Activated naive CD4-positive, alpha-beta T cell treated with anti-CD3 and anti-CD28 coated beads, Interleukin-2, amount 50 U/mL, for 24 hours (primary cell): ENCODE data around the gene GREM2.
A peak's percentile ranks its signal among the peaks of the same experiment; 100 is the strongest.

Experiments used
- H3K27ac Mint-ChIP-seq: one replicate; pipeline ENCODE4 v1.8.0; 2021; ENCODE audit warnings: mild to moderate bottlenecking, mixed read lengths
- H3K27me3 Mint-ChIP-seq: one replicate; pipeline ENCODE4 v1.8.0; 2021; ENCODE audit warnings: mixed read lengths
- H3K36me3 Mint-ChIP-seq: one replicate; pipeline ENCODE4 v1.8.0; 2021; ENCODE audit warnings: mixed read lengths
- H3K4me1 Mint-ChIP-seq: one replicate; pipeline ENCODE4 v1.8.0; 2021; ENCODE audit warnings: mixed read lengths
- H3K4me3 Mint-ChIP-seq: one replicate; pipeline ENCODE4 v1.8.0; 2021; ENCODE audit warnings: mild to moderate bottlenecking, mixed read lengths
- H3K9me3 Mint-ChIP-seq: one replicate; pipeline ENCODE4 v1.8.0; 2021; ENCODE audit warnings: mixed read lengths

The GREM2 gene

DNA sequence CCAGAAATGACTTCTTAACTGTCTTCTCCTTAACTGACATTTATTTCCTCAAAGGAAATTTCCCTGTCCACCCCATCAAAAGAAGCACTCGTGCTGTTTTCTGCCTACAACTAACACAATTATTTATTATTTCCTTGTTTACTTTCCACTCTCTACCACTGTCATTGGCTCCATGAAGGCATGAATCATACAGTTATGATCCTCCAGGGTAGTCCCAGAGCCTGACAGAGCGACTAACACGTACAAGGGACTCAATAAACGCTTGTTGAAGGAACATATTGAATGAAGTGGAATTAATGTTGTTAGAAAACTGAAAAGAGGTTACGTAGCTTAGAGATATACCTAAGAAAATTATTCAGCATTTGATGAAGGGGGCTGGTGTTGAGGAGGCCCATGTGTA, 20.9 kb downstream of the GREM2 start:
- Mint-ChIP-seq H3K9me3 (no peaks in the 10 kb centered on the region), H3K27me3 (peaks cover 5% of the 10 kb centered on the region), H3K27ac (no peak overlapping the region), H3K4me3 (no peak overlapping the region), H3K4me1 (peaks cover 11% of the 10 kb centered on the region), H3K36me3 (no peaks in the 10 kb centered on the region)

GRCh38 chr1:240589585-240590110, 22.3 kb downstream of the GREM2 start:
- H3K9me3 Mint-ChIP-seq: no peaks in the 10 kb centered on the region
- peaks cover 11% of the 10 kb centered on the region for H3K4me1 Mint-ChIP-seq

DNA sequence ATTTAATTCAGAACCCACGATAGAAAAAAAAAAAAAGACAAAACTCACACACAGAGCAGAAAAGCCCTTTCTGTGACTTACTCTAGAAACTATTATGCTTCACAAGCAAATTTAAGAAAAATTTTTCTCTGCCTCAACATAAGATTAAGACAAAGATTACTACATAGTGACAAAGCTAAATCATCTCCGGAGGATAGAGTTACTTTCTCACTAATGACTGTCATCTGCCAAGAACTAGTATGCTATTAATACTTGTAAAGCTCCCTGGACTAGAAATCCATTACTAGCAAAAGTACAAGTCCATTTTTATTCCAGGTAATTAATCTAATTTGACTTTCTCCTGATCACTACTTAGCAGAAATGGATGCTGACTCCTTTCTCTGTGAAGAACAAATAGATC, 25.9 kb downstream of the GREM2 start:
- Mint-ChIP-seq H3K36me3 (no peaks in the 10 kb centered on the region), H3K9me3 (no peaks in the 10 kb centered on the region), H3K27ac (no peak overlapping the region), H3K4me1 (peaks cover 11% of the 10 kb centered on the region), H3K4me3 (no peak overlapping the region), H3K27me3 (no peaks in the 10 kb centered on the region)

More at GRCh38 chr1:240589585-240590110, 22.3 kb downstream of the GREM2 start:
- Mint-ChIP-seq H3K27ac (peak overlapping the region; percentile 38), H3K27me3 (no peaks in the 10 kb centered on the region), H3K36me3 (no peaks in the 10 kb centered on the region), H3K4me3 (no peak overlapping the region)

DNA sequence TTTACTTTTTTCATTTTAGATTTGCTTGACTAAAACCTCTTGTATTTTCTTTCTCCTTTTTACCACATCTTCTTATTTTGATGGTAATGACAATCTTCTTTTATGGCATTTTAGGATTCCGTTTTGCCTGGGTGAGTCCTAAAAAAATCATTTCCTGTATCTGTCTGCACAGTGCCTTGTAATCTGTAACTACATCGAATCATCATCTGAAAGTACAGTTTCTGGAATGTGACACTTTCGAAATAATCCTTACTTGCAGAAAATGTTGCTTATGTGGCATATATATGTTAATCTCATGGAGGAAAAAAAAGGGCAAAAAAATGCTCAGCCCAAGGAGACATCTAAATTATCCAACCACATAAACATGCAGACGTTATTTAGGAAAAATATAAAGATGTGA, 29.0 kb downstream of the GREM2 start:
- H3K4me3 Mint-ChIP-seq: no peak overlapping the region
- no peaks in the 10 kb centered on the region for H3K9me3 Mint-ChIP-seq
- H3K4me1 Mint-ChIP-seq: peaks cover 12% of the 10 kb centered on the region
- H3K36me3 Mint-ChIP-seq: no peaks in the 10 kb centered on the region
- no peaks in the 10 kb centered on the region for H3K27me3 Mint-ChIP-seq
- no peak overlapping the region for H3K27ac Mint-ChIP-seq

DNA sequence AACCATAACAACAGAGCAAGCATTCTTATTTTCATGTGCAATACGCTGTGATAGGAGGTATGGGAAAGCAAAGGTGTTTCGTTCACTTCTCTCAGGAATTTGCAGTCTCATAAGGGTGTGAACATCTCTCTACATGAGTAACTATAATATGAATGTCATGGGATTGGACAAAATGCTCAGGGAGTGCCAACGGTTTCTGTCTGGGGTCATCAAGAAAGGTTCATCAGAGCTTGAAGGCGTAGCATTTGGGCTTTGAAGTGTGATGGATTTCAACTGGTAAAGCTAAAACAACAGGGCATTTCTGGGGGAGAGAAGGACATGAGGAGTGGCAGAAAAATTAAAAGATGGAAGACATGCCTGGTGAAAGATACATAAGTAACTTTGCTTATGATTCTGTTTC, 32.4 kb downstream of the GREM2 start:
- Mint-ChIP-seq H3K4me1 (peaks cover 26% of the 10 kb centered on the region), H3K9me3 (no peaks in the 10 kb centered on the region), H3K27ac (no peak overlapping the region), H3K27me3 (no peaks in the 10 kb centered on the region), H3K36me3 (no peaks in the 10 kb centered on the region), H3K4me3 (no peak overlapping the region)

GRCh38 chr1:240577095-240577494, 34.9 kb downstream of the GREM2 start:
- Mint-ChIP-seq H3K4me3 (no peak overlapping the region), H3K27ac (peak overlapping the region; percentile 12)

DNA sequence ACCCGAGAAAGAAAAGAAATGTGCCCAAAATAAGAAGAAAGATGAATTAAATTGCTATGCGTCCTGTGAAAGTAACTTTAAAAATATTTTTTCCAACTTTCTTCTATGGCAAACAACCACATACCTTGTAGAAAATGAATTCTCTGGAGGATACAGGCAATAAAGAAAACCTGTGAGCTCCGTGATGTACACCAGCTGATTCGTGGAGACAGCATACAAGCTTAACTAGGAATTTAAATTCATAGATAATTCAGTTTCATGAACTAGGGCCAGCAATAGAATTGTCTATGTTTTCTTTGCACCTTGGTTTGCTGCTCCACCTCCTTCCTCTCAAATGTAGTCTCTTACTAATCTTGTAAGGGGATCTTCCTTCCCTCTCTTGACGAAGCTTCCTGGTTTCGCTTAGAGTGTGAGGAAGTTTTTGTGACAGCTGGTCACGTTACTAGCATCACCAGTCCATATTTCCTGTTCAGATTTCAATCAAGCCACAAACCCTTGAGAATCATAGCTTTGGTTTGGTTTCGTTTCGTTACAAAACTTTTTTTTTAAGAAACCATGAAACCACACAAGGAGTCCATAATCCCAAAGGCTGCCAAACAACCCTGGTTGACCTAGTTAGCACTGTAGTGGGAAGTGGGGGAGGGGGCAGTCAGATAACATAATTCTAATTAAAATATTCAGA, 35.8 kb downstream of the GREM2 start:
- Mint-ChIP-seq H3K9me3 (no peaks in the 10 kb centered on the region), H3K27ac (peak overlapping the region; percentile 60), H3K4me3 (peak overlapping the region; percentile 75), H3K4me1 (peaks cover 30% of the 10 kb centered on the region), H3K36me3 (no peaks in the 10 kb centered on the region), H3K27me3 (no peaks in the 10 kb centered on the region)

More at GRCh38 chr1:240577095-240577494, 34.9 kb downstream of the GREM2 start:
- H3K27me3 Mint-ChIP-seq: no peaks in the 10 kb centered on the region
- H3K4me1 Mint-ChIP-seq: peaks cover 30% of the 10 kb centered on the region
- H3K9me3 Mint-ChIP-seq: no peaks in the 10 kb centered on the region
- H3K36me3 Mint-ChIP-seq: no peaks in the 10 kb centered on the region

GRCh38 chr1:240572328-240572727, 39.6 kb downstream of the GREM2 start:
- H3K4me1 Mint-ChIP-seq: peaks cover 23% of the 10 kb centered on the region
- no peaks in the 10 kb centered on the region for H3K27me3 Mint-ChIP-seq

DNA sequence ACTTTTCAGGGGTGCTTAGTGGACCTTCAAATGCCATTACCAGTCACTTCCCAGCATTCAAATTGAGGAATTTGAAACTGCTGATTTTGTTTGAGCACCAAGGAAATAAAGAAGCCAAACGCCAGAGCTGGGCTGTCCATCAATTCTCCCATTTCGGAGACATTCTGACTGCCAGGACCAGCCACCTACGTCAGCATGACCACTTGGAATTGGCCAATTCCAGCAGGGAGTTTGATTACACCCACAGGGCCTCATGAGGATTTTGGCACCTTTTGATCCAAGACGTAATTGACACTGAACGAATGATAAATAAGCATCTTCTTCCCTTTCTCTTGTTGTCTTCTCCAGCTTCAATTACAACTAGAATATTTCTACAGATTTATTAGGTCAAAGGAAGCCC, 40.2 kb downstream of the GREM2 start:
- H3K27ac Mint-ChIP-seq: no peak overlapping the region
- no peaks in the 10 kb centered on the region for H3K36me3 Mint-ChIP-seq
- no peaks in the 10 kb centered on the region for H3K27me3 Mint-ChIP-seq
- H3K9me3 Mint-ChIP-seq: no peaks in the 10 kb centered on the region
- peaks cover 17% of the 10 kb centered on the region for H3K4me1 Mint-ChIP-seq
- H3K4me3 Mint-ChIP-seq: no peak overlapping the region

More at GRCh38 chr1:240572328-240572727, 39.6 kb downstream of the GREM2 start:
- H3K9me3 Mint-ChIP-seq: no peaks in the 10 kb centered on the region
- no peak overlapping the region for H3K4me3 Mint-ChIP-seq
- no peak overlapping the region for H3K27ac Mint-ChIP-seq
- no peaks in the 10 kb centered on the region for H3K36me3 Mint-ChIP-seq

- Mint-ChIP-seq H3K36me3 (peaks cover 1% of the 10 kb centered on the region), H3K27ac (no peak overlapping the region), H3K4me3 (no peak overlapping the region), H3K4me1 (no peaks in the 10 kb centered on the region), H3K27me3 (no peaks in the 10 kb centered on the region), H3K9me3 (no peaks in the 10 kb centered on the region)
Observed at GRCh38 chr1:240567066-240567465, 44.9 kb downstream of the GREM2 start.

GRCh38 chr1:240562779-240563178, 49.2 kb downstream of the GREM2 start:
- H3K27me3 Mint-ChIP-seq: no peaks in the 10 kb centered on the region
- H3K36me3 Mint-ChIP-seq: peaks cover 1% of the 10 kb centered on the region
- no peak overlapping the region for H3K4me3 Mint-ChIP-seq
- H3K9me3 Mint-ChIP-seq: no peaks in the 10 kb centered on the region
- H3K27ac Mint-ChIP-seq: no peak overlapping the region
- no peaks in the 10 kb centered on the region for H3K4me1 Mint-ChIP-seq

DNA sequence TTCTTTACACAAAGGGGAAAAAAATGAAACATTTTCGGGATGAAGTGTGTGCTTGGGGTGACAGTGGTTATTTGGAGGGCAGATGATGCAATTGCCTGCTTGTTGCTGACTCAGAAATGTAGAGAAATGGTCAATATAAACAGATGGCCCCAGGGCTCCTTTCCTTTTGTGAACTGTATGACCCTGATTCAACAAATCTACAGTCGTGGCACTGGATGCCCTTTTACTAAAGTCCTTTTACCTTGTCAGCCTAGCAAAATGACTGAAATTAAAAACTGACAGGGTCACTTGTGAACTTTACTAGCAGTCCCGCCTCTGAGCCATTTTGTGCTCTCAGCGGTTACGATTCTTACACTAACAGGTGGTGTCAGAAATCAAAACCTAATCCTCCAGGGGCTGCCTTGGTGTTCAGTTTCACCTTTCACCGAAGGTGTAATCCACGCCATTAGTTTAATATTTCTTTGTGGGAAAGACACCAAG, 49.8 kb downstream of the GREM2 start:
- Mint-ChIP-seq H3K27ac (no peak overlapping the region), H3K36me3 (peaks cover 1% of the 10 kb centered on the region), H3K27me3 (no peaks in the 10 kb centered on the region), H3K4me1 (no peaks in the 10 kb centered on the region), H3K4me3 (no peak overlapping the region), H3K9me3 (no peaks in the 10 kb centered on the region)

DNA sequence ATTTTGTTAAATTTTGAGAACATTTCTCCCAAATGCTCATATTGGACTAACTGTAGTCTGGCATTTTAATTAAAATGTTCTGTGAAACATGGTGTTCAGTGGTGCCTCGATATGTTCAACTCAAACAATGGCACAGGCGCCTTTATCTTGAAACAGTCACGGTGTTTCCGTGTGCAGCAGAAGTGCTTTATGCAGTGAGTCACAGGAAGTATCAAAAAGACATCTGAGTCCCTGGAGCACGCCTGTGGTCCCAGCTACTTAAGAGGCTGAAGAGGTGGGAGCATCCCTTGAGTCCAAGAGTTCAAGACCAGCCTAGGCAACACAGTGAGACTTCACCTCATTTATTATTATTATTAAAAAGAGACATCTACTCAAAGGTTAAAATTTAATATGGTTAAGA, 52.2 kb downstream of the GREM2 start:
- Mint-ChIP-seq H3K4me3 (no peak overlapping the region), H3K27ac (no peak overlapping the region), H3K9me3 (no peaks in the 10 kb centered on the region), H3K27me3 (no peaks in the 10 kb centered on the region), H3K4me1 (no peaks in the 10 kb centered on the region), H3K36me3 (no peaks in the 10 kb centered on the region)

GRCh38 chr1:240555524-240555923, 56.4 kb downstream of the GREM2 start:
- no peak overlapping the region for H3K27ac Mint-ChIP-seq
- H3K4me3 Mint-ChIP-seq: no peak overlapping the region
- no peaks in the 10 kb centered on the region for H3K36me3 Mint-ChIP-seq
- H3K4me1 Mint-ChIP-seq: no peaks in the 10 kb centered on the region
- no peaks in the 10 kb centered on the region for H3K27me3 Mint-ChIP-seq
- H3K9me3 Mint-ChIP-seq: no peaks in the 10 kb centered on the region

DNA sequence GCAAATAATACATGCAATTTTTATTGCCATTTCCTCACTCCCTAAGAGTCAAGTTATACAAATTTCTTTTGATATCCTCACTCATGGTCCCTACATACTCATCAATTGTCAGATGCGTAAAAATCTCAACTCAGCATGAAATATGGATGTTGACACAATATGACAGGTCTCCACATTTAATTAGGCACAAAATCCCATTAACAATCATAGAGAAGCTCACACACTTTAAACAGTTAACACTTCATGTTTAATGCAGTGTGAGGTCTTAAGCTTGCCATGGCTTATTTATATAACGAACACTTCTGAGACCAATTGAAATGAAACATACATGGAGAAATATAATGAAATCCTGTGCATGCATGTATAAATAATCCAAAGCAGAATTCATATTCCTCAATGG, 58.6 kb downstream of the GREM2 start:
- Mint-ChIP-seq H3K27ac (no peak overlapping the region), H3K36me3 (no peaks in the 10 kb centered on the region)

GRCh38 chr1:240539769-240540414, 72.1 kb downstream of the GREM2 start:
- Mint-ChIP-seq H3K36me3 (peaks cover 9% of the 10 kb centered on the region), H3K27me3 (peaks cover 3% of the 10 kb centered on the region), H3K27ac (no peak overlapping the region), H3K9me3 (peaks cover 9% of the 10 kb centered on the region), H3K4me1 (peaks cover 13% of the 10 kb centered on the region), H3K4me3 (no peak overlapping the region)

More for the DNA sequence above, 58.6 kb downstream of the GREM2 start:
- H3K4me1 Mint-ChIP-seq: no peaks in the 10 kb centered on the region
- no peak overlapping the region for H3K4me3 Mint-ChIP-seq
- H3K27me3 Mint-ChIP-seq: no peaks in the 10 kb centered on the region
- no peaks in the 10 kb centered on the region for H3K9me3 Mint-ChIP-seq
